Chondrocyte (in vitro differentiated cells): Measurements from ENCODE around the gene GABRA5. TPM values are rescaled to one million over a fixed set of nuclear protein-coding genes. Genes with fewer than 3 reads are reported as not detected.

Source experiments
- DNase-seq: peaks from one replicate; pipeline ENCODE4 v3.0.0; 2021; ENCODE audit warnings: mixed read lengths, low spot score
- H3K27ac Mint-ChIP-seq: one replicate; pipeline ENCODE4 v1.8.0; 2021; ENCODE audit warnings: mild to moderate bottlenecking, moderate library complexity, mixed read lengths; ENCODE audit not compliant: unreplicated experiment
- H3K27me3 Mint-ChIP-seq: 2 replicates; pipeline ENCODE4 v1.8.0; 2021; ENCODE audit warnings: low read depth, mixed read lengths
- H3K36me3 Mint-ChIP-seq: 2 replicates; pipeline ENCODE4 v1.8.0; 2021; ENCODE audit warnings: low read depth, mixed read lengths
- H3K4me1 Mint-ChIP-seq: 2 replicates; pipeline ENCODE4 v1.8.0; 2021; ENCODE audit warnings: low read depth, mild to moderate bottlenecking, mixed read lengths
- H3K4me3 Mint-ChIP-seq: one replicate; pipeline ENCODE4 v1.8.0; 2021; ENCODE audit warnings: mild to moderate bottlenecking, moderate library complexity, mixed read lengths; ENCODE audit not compliant: unreplicated experiment
- H3K9me3 Mint-ChIP-seq: 2 replicates; pipeline ENCODE4 v1.8.0; 2021; ENCODE audit warnings: low read depth, mixed read lengths
- total RNA-seq: library from RNA; stranded (reverse); gene quantifications from 3 replicates; pipeline ENCODE4 v1.2.1, GENCODE V29; 2021
- TF ChIP-seq, protein P1 (sequence below): fragments of 200-600 bp; sonication (generic); IDR thresholded peaks from 2 replicates; pipeline ENCODE4 v1.5.0; 2021; ENCODE audit warnings: antibody characterized with exemption, mild to moderate bottlenecking, moderate library complexity

Gene GABRA5
- total RNA-seq, 1 donor from 2014 or later = 0.30 TPM

DNA sequence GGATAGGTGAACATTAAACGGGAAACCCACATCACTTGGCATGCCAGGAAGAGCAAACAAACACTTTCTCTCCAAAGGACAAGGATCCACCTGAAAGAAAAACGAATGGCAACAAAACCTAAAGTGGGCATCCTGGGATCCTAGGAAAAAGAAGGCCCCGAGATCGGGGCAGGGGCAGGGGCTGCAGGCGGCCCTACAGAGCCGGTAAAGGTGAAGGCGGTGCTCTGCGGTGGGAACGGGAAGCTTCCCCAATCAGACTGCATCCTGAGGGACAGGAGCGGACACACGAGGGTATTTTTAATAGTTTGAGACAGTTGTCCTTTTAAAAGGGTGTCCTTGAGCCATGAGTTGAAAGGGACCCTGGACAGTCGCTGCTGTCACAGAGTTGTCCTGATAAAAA is 24.9 kb upstream of the GABRA5 start:
- H3K36me3 Mint-ChIP-seq = no peaks in the 10 kb centered on the region
- H3K4me3 Mint-ChIP-seq = no peak overlapping the region
- H3K27me3 Mint-ChIP-seq = peaks cover 28% of the 10 kb centered on the region
- no peak overlapping the region for H3K27ac Mint-ChIP-seq
- TF ChIP-seq, protein P1, sequence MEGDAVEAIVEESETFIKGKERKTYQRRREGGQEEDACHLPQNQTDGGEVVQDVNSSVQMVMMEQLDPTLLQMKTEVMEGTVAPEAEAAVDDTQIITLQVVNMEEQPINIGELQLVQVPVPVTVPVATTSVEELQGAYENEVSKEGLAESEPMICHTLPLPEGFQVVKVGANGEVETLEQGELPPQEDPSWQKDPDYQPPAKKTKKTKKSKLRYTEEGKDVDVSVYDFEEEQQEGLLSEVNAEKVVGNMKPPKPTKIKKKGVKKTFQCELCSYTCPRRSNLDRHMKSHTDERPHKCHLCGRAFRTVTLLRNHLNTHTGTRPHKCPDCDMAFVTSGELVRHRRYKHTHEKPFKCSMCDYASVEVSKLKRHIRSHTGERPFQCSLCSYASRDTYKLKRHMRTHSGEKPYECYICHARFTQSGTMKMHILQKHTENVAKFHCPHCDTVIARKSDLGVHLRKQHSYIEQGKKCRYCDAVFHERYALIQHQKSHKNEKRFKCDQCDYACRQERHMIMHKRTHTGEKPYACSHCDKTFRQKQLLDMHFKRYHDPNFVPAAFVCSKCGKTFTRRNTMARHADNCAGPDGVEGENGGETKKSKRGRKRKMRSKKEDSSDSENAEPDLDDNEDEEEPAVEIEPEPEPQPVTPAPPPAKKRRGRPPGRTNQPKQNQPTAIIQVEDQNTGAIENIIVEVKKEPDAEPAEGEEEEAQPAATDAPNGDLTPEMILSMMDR = no peak
- peaks cover 4% of the 10 kb centered on the region for H3K9me3 Mint-ChIP-seq
- H3K4me1 Mint-ChIP-seq = peaks cover 3% of the 10 kb centered on the region
- DNase-seq = no peak

DNA sequence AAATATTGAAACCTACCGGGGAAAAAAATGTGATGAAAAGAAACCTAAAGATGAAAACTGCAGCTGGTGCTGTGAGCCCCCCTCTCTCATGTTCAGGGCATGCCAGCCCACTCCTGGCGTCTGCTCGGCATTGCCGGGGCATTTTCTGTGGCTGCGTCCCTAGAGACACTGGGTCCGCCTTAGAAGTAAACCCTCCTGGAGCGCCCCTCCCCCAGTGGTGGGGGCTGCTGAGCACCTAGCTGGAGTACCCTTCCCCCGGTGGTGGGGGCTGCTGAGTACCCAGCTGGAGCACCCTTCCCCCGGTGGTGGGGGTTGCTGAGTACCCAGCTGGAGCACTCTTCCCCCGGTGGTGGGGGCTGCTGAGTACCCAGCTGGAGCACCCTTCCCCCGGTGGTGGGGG is 24.5 kb upstream of the GABRA5 start:
- DNase-seq = no peak
- TF ChIP-seq, protein P1 = no peak
- H3K27ac Mint-ChIP-seq = no peak overlapping the region
- peaks cover 28% of the 10 kb centered on the region for H3K27me3 Mint-ChIP-seq
- H3K9me3 Mint-ChIP-seq = peaks cover 1% of the 10 kb centered on the region
- peaks cover 3% of the 10 kb centered on the region for H3K4me1 Mint-ChIP-seq
- no peaks in the 10 kb centered on the region for H3K36me3 Mint-ChIP-seq
- no peak overlapping the region for H3K4me3 Mint-ChIP-seq

DNA sequence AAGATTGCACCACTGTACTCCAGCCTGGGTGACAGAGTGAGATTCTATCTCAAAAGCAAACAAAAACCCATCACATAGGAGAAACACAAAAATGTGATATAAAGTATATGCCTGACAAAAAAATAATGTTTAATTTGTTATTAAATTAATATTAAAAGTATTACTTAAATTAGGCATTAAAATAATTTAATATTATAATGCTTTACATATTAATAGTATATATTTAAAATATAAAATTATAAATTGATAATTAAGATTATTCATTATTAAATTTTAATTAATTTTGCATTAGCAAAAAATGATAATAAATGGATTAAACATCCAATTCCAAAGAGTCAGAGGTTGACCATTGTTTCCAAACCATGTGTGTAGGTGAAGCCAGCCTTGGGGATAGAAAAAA is 22.0 kb upstream of the GABRA5 start:
- no peak for DNase-seq
- Mint-ChIP-seq H3K4me3 (no peak overlapping the region), H3K9me3 (peaks cover 17% of the 10 kb centered on the region), H3K36me3 (no peaks in the 10 kb centered on the region), H3K4me1 (no peaks in the 10 kb centered on the region), H3K27ac (no peak overlapping the region), H3K27me3 (peaks cover 15% of the 10 kb centered on the region)
- TF ChIP-seq, protein P1 = no peak

DNA sequence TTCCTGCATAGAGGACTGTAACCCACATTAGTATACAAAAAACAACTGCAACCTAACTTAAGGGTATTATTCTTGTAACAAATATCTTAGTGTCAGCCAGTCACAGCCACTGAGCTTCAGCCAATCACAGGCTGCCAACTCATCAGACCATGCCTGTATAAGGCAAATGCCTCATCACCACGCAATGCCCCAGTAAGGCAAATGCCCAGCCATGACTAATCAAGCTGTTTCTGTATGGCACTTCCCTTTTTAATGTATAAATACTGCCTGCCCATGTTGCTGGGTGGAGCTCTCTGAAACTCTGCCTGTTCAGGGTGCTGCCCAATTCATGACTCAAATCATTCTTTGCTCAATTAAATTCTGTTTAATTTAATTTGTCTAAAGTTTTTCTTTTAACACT is 18.4 kb upstream of the GABRA5 start:
- H3K36me3 Mint-ChIP-seq = no peaks in the 10 kb centered on the region
- TF ChIP-seq, protein P1 = no peak
- no peak overlapping the region for H3K27ac Mint-ChIP-seq
- DNase-seq = no peak
- no peaks in the 10 kb centered on the region for H3K4me1 Mint-ChIP-seq
- no peak overlapping the region for H3K4me3 Mint-ChIP-seq
- H3K27me3 Mint-ChIP-seq = no peaks in the 10 kb centered on the region
- peaks cover 17% of the 10 kb centered on the region for H3K9me3 Mint-ChIP-seq

DNA sequence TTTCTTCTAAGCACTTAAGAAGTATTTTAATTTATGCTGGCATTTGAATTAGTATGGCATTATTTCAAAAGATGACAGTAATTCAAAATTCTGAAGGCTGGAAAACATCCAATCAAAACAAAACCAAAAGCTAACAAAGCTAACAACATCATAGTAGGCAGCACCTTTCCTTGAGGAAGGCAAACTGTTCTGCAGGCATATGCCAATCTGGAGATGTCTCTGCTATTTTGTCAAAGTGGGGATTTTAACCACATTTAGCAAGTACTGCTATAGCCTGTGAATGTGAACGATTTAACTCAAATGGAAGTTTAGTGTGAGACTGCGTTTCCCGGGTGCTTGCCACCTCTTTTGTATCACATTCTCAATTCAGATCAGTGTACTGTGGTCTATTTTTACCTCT is 16.7 kb upstream of the GABRA5 start:
- no peak for DNase-seq
- H3K9me3 Mint-ChIP-seq = peaks cover 17% of the 10 kb centered on the region
- no peaks in the 10 kb centered on the region for H3K36me3 Mint-ChIP-seq
- no peaks in the 10 kb centered on the region for H3K4me1 Mint-ChIP-seq
- TF ChIP-seq, protein P1 = no peak
- no peak overlapping the region for H3K27ac Mint-ChIP-seq
- H3K27me3 Mint-ChIP-seq = peaks cover 3% of the 10 kb centered on the region
- no peak overlapping the region for H3K4me3 Mint-ChIP-seq
